ENCODE measurements around the gene FCMR. TPM values are rescaled to one million over a fixed set of nuclear protein-coding genes. Genes with fewer than 3 reads are reported as not detected.
A peak's percentile ranks its signal among the peaks of the same experiment; 100 is the strongest.

The FCMR gene
- total and polyA plus RNA-seq, 2 experiments from 2014 or later: not detected

- Histone ChIP-seq H3K36me3 (no peaks in the 10 kb centered on the region), H3K27ac (no peak overlapping the region), H3K9me3 (ENCODE audit: low read depth) (no peaks in the 10 kb centered on the region), H3K4me3 (no peak overlapping the region), H3K27me3 (peaks cover 47% of the 10 kb centered on the region), H3K4me1 (ENCODE audit: low read depth) (no peaks in the 10 kb centered on the region)
- no peak for DNase-seq (ENCODE audit: low read depth in 1 of 2, low spot score in 1 of 2)
- no peak for TF ChIP-seq CTCF (IDR thresholded peaks at IDR 0.05; ENCODE audit: low read depth, low read length)
These were observed 13.7 kb downstream of the FCMR start for GRCh38 chr1:206908038-206908437.

DNA sequence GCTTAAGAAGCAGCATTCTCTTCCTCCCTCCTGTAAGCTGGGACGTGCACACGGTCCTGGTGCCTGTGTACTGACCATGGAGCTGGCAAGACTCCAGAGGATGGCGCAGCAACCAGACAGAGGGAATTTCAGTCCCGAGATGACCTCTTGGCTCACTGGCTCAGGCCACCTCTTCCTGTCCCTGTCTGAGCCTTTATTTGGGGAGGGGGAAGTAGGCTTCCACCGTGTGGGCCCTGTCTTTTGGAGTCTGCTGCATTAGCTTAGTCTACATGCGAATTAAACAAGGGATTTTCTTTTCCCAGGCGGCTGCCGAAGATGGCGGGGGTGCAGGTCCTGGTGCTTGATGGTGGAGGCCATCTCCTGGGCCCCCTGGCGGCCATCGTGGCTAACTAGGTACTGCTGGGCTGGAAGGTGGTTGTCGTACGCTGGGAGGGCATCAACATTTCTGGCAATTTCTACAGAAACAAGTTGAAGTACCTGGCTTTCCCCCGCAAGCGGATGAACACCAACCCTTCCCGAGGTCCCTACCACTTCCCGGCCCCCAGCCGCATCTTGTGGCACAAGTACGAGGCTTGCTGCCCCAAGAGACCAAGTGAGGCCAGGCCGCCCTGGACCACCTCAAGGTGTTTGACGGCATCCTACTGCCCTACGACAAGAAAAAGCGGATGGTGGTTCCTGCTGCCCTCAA is 14.3 kb downstream of the FCMR start:
- H3K9me3 ChIP-seq (ENCODE audit: low read depth): no peaks in the 10 kb centered on the region
- DNase-seq (ENCODE audit: low read depth in 1 of 2, low spot score in 1 of 2): peak in 1 of 2 donors; percentile 71
- no peaks in the 10 kb centered on the region for H3K36me3 ChIP-seq
- no peak overlapping the region for H3K27ac ChIP-seq
- peaks cover 48% of the 10 kb centered on the region for H3K27me3 ChIP-seq
- TF ChIP-seq CTCF (IDR thresholded peaks at IDR 0.05; ENCODE audit: low read depth, low read length): peak; percentile 38
- H3K4me1 ChIP-seq (ENCODE audit: low read depth): no peaks in the 10 kb centered on the region
- no peak overlapping the region for H3K4me3 ChIP-seq

DNA sequence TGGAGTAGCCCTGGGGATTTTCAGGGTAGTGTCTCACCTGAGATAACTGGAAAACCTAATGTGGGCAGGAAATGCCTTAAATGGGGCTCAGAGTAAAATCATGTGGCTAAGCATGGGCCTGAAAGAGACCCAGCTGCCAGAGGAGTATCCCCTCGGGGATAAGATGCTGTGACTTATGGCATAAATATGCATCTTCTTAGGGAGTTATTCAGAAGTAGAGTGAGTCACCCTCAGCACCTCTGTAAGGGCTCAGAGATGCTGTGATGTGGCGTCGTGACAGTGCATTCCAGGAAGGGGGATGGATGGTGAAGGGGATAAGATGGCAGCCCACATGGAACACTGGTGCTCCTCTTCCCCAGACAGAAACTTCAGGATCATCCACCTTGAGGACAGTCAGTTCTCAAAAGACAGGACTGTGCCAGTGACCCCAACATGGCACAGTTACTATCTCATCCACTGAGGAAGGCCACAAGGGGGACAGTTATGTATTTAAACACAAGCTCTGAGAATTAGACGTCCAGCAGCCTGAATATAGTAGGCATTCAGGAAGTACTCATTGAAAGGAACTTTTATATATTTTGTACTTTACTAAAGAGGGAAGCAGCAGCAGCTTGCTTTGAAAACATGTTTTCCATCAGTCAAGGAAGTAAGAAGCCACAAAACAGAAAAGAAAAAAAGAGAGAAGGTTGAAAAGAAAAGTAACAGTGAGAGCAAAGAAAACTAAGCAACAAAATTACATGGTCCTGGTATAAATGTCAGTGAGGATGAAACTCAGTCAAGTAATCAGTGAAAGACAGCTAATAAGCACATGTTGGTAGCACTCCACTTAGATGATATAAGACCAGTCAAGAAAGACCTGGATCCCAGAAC is 16.2 kb downstream of the FCMR start:
- Histone ChIP-seq H3K36me3 (no peaks in the 10 kb centered on the region), H3K4me1 (ENCODE audit: low read depth) (no peaks in the 10 kb centered on the region), H3K27ac (no peak overlapping the region), H3K4me3 (no peak overlapping the region), H3K27me3 (peaks cover 45% of the 10 kb centered on the region), H3K9me3 (ENCODE audit: low read depth) (no peaks in the 10 kb centered on the region)
- DNase-seq (ENCODE audit: low read depth in 1 of 2, low spot score in 1 of 2): peak in 1 of 2 donors; percentile 86
- TF ChIP-seq CTCF (IDR thresholded peaks at IDR 0.05; ENCODE audit: low read depth, low read length): no peak

DNA sequence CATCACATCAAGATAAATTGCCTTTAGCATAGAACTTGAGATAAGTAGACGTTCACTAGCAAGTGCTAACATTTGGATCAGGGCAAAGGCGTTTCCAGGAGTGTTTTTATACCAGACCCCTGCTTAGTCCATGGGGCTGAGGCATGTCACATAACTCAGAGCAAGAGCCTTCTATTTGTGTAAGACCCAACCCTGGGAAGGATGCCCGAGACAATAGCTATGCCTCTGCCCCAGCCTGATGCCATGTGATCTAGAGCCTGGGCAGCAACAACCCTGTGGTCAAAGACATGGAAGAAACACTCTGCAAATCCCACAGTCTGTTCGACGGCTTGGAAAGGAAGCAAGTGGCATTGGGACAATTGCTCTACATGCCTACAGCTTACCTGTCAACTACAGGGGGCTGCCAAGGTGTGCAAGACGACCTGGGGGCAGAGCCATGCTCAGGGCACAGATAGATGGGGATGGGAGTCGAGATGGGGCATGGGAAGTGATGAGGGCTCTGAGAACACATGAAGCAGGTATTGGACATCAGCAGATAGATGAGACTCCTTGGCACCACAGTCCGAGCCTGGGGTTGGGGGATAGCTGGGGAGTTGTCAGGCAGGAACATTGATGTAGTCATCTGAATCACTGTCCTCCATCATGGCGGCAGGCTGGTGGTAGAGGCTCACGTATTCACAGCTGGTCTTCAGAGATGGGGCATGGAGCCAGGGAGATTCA is 17.2 kb downstream of the FCMR start:
- no peak overlapping the region for H3K27ac ChIP-seq
- H3K4me1 ChIP-seq (ENCODE audit: low read depth): no peaks in the 10 kb centered on the region
- H3K27me3 ChIP-seq: peaks cover 35% of the 10 kb centered on the region
- DNase-seq (ENCODE audit: low read depth in 1 of 2, low spot score in 1 of 2): no peak
- H3K4me3 ChIP-seq: no peak overlapping the region
- H3K9me3 ChIP-seq (ENCODE audit: low read depth): no peaks in the 10 kb centered on the region
- no peak for TF ChIP-seq CTCF (IDR thresholded peaks at IDR 0.05; ENCODE audit: low read depth, low read length)
- no peaks in the 10 kb centered on the region for H3K36me3 ChIP-seq

DNA sequence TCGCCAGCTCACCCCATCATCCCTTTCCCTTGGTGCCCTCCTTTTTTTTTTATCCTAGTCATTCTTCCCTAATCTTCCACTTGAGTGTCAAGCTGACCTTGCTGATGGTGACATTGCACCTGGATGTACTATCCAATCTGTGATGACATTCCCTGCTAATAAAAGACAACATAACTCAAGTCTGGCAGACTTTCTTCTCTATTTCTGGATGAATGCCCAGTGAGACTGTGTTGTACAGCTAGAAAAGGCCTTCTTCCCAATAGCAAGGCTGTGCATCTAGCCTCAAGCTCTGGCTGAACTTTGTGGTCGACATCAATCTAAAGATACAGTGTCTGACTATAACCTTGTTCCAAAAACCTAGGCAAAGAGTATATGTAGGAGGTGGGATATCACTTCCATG is 18.1 kb downstream of the FCMR start:
- Histone ChIP-seq H3K9me3 (ENCODE audit: low read depth) (no peaks in the 10 kb centered on the region), H3K27me3 (peaks cover 26% of the 10 kb centered on the region), H3K36me3 (no peaks in the 10 kb centered on the region), H3K27ac (no peak overlapping the region), H3K4me3 (no peak overlapping the region), H3K4me1 (ENCODE audit: low read depth) (no peaks in the 10 kb centered on the region)
- TF ChIP-seq CTCF (IDR thresholded peaks at IDR 0.05; ENCODE audit: low read depth, low read length): no peak
- DNase-seq (ENCODE audit: low read depth in 1 of 2, low spot score in 1 of 2): peak in 1 of 2 donors; percentile 51

All from cardiac muscle cell (in vitro differentiated cells and primary cell).